Mammary epithelial cell (primary cell): ENCODE measurements around the gene CFAP298.

ENCODE experiments used
- CTCF ChIP-seq, 2 donors: IDR thresholded peaks in 1 of 2; conservative IDR thresholded peaks in 1 of 2; 2 replicates each; pipeline ENCODE4 v1.5.1; 2011 to 2012; ENCODE audit warnings: inconsistent platforms in 2 of 2, low read length in 2 of 2, mild to moderate bottlenecking in 2 of 2, control low read depth in 1 of 2, low read depth in 1 of 2; ENCODE audit not compliant: insufficient read depth in 1 of 2; ENCODE audit errors: extremely low read depth in 1 of 2
- EZH2 ChIP-seq: IDR thresholded peaks from 2 replicates; pipeline ENCODE4 v1.6.1; 2012; ENCODE audit warnings: low read length, inconsistent platforms, borderline replicate concordance

GRCh38 chr21:32565856-32566465 lies 46.2 kb downstream of the CFAP298 start:
- no peak for TF ChIP-seq CTCF (conservative IDR thresholded peaks at IDR 0.05 in 1 of 2, IDR thresholded peaks at IDR 0.05 in 1 of 2; ENCODE audit: extremely low read depth in 1 of 2, insufficient read depth in 1 of 2, low read depth in 1 of 2, low read length in 2 of 2)
- no peak for TF ChIP-seq EZH2
